Gastrocnemius medialis (tissue), 4 donors: ENCODE data around the gene ZNF70. TPM values are rescaled to one million over a fixed set of nuclear protein-coding genes. Genes with fewer than 3 reads are reported as not detected.

Experiments used
- ATAC-seq, 2 donors: fragments of 150-250 bp; one replicate each; pipeline ENCODE4 v1.9.1; 2016
- DNase-seq, 2 donors: peaks; one replicate each; pipeline ENCODE4 v3.0.0-alpha.2; 2019
- H3K27ac ChIP-seq, 4 donors: fragments of 200-600 bp; sonication (generic); 1 replicate in 1 of 4; 2 replicates in 3 of 4; pipeline ENCODE4 v1.5.1; 2016 to 2018; ENCODE audit warnings: mild to moderate bottlenecking in 2 of 4, moderate library complexity in 1 of 4
- H3K27me3 ChIP-seq, 3 donors: fragments of 200-600 bp; sonication (generic) in 2 of 3; 1 replicate in 1 of 3; 2 replicates in 2 of 3; pipeline versions ENCODE4 v1.5.1 to v1.6.0; 2016 to 2019; ENCODE audit warnings: mild to moderate bottlenecking in 1 of 3, moderate library complexity in 1 of 3
- H3K36me3 ChIP-seq, 2 donors: fragments of 200-600 bp; sonication (generic) in 1 of 2; one replicate each; pipeline ENCODE4 v1.5.1; 2017 to 2018
- H3K4me1 ChIP-seq, 2 donors: fragments of 200-600 bp; sonication (generic) in 1 of 2; one replicate each; pipeline ENCODE4 v1.5.1; 2016 to 2017; ENCODE audit warnings: mild to moderate bottlenecking in 2 of 2
- H3K4me3 ChIP-seq, 4 donors: fragments of 200-600 bp; sonication (generic) in 3 of 4; 1 replicate in 1 of 4; 2 replicates in 3 of 4; pipeline ENCODE4 v1.5.1; 2016 to 2019; ENCODE audit warnings: mild to moderate bottlenecking in 2 of 4
- H3K9me3 ChIP-seq, 3 donors: fragments of 200-600 bp; sonication (generic) in 2 of 3; 1 replicate in 1 of 3; 2 replicates in 2 of 3; pipeline ENCODE4 v1.5.1; 2016 to 2019
- POLR2A ChIP-seq, 2 donors: fragments of 450-650 bp; IDR thresholded peaks; one replicate each; pipeline ENCODE4 v1.6.1; 2017; ENCODE audit warnings: antibody characterized with exemption in 2 of 2, mild to moderate bottlenecking in 2 of 2, moderate library complexity in 2 of 2
- in situ Hi-C, 4 donors: fragments of 200-750 bp; cut with MboI; loops; one replicate each; pipeline versions ENCODE4 v1.15.0 to v1.8.0; 2017; ENCODE audit warnings: low sequenced_read_pairs in 4 of 4
- intact Hi-C: fragments of 100-400 bp; cut with DNase I; formaldehyde crosslinking; loops from one replicate; pipeline ENCODE4 v1.15.1; 2023; ENCODE audit warnings: low total_unique reads
- total RNA-seq, 4 donors: library from RNA; depleted of rRNA; stranded (reverse); fragments of >200 nt; gene quantifications; one replicate each; pipeline versions ENCODE4 v1.1.0 to v1.2.3, GENCODE V29; 2016
- TF ChIP-seq, protein P1 (sequence below), 5 experiments: fragments of 450-650 bp in 3 of 5; fragments of 200-600 bp in 2 of 5; sonication (generic) in 2 of 5; IDR thresholded peaks in 4 of 5; conservative IDR thresholded peaks in 1 of 5; 1 replicate in 4 of 5; 2 replicates in 1 of 5; pipeline ENCODE4 v1.5.1; 2016 to 2019; ENCODE audit warnings: antibody characterized with exemption in 5 of 5, mild to moderate bottlenecking in 3 of 5, moderate library complexity in 3 of 5

Gene ZNF70
- total RNA-seq, 4 donors from 2014 or later, result 3.1 to 6.3 (median 4.2) TPM

DNA sequence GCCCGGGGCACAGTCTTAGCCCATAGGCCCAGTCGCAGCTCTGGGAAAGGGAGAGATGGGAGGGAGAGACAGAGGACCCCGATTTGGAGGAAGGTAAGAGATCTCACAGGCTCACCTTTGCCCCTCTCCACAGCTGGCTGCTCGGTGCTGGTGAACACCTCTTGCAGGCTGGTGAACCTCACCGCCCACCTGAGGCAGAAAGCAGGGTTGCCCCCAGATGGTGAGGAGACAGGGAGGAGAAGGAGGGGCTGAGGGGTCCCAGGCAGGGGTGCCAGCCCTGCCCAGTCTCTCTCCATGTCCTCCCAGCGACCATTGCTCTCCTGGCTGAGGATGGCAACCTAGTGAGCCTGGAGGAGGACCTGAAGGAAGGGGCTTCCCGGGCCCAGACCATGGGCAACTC, 13.0 kb upstream of the ZNF70 start:
- Histone ChIP-seq H3K9me3 (no peaks in the 10 kb centered on the region), H3K27me3 (no peaks in the 10 kb centered on the region), H3K4me3 (no peak overlapping the region), H3K36me3 (no peaks in the 10 kb centered on the region), H3K4me1 (peaks cover 22 to 29% of the 10 kb centered on the region in 2 donors), H3K27ac (peak overlapping the region; percentile 96 to 100 (median 100))
- ATAC-seq, result no peak
- in situ Hi-C loops (no loop called here), intact Hi-C loops (no loop called here)
- no peak for DNase-seq
- no peak for TF ChIP-seq POLR2A (IDR thresholded peaks at IDR 0.05)
- TF ChIP-seq, protein P1, sequence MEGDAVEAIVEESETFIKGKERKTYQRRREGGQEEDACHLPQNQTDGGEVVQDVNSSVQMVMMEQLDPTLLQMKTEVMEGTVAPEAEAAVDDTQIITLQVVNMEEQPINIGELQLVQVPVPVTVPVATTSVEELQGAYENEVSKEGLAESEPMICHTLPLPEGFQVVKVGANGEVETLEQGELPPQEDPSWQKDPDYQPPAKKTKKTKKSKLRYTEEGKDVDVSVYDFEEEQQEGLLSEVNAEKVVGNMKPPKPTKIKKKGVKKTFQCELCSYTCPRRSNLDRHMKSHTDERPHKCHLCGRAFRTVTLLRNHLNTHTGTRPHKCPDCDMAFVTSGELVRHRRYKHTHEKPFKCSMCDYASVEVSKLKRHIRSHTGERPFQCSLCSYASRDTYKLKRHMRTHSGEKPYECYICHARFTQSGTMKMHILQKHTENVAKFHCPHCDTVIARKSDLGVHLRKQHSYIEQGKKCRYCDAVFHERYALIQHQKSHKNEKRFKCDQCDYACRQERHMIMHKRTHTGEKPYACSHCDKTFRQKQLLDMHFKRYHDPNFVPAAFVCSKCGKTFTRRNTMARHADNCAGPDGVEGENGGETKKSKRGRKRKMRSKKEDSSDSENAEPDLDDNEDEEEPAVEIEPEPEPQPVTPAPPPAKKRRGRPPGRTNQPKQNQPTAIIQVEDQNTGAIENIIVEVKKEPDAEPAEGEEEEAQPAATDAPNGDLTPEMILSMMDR (IDR thresholded peaks at IDR 0.05 in 4 of 5, conservative IDR thresholded peaks at IDR 0.05 in 1 of 5), result no peak

DNA sequence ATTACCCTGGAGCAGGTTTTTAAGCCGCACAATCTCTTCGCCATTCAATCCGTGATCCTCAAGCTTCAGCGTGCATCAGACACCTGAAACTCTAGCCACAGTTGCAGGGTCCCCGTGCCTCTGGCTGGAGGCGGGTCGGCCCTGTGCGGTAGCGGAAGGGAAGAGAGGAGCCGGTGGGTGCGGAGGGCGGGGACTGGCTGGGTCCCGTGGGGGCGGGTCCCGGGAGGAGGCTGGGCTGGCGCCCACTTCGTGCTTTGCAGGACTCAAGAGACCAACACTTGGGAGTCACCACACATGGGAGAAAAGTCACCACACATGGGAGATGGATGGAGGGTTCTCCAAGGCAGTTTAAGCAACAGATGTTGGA, 12.7 kb upstream of the ZNF70 start:
- H3K4me1 ChIP-seq, result peaks cover 18 to 28% of the 10 kb centered on the region in 2 donors
- ATAC-seq (no peak), DNase-seq (peak in 1 of 2 donors; percentile 30)
- in situ Hi-C loops, result no loop called here
- peak overlapping the region in 3 of 4 donors; percentile 96 to 100 (median 99) for H3K27ac ChIP-seq
- no peak overlapping the region for H3K4me3 ChIP-seq
- H3K9me3 ChIP-seq, result no peaks in the 10 kb centered on the region
- no peaks in the 10 kb centered on the region for H3K36me3 ChIP-seq
- no peaks in the 10 kb centered on the region for H3K27me3 ChIP-seq
- intact Hi-C loops, result no loop called here
- TF ChIP-seq, protein P1 (IDR thresholded peaks at IDR 0.05 in 4 of 5, conservative IDR thresholded peaks at IDR 0.05 in 1 of 5), result no peak
- no peak for TF ChIP-seq POLR2A (IDR thresholded peaks at IDR 0.05)

DNA sequence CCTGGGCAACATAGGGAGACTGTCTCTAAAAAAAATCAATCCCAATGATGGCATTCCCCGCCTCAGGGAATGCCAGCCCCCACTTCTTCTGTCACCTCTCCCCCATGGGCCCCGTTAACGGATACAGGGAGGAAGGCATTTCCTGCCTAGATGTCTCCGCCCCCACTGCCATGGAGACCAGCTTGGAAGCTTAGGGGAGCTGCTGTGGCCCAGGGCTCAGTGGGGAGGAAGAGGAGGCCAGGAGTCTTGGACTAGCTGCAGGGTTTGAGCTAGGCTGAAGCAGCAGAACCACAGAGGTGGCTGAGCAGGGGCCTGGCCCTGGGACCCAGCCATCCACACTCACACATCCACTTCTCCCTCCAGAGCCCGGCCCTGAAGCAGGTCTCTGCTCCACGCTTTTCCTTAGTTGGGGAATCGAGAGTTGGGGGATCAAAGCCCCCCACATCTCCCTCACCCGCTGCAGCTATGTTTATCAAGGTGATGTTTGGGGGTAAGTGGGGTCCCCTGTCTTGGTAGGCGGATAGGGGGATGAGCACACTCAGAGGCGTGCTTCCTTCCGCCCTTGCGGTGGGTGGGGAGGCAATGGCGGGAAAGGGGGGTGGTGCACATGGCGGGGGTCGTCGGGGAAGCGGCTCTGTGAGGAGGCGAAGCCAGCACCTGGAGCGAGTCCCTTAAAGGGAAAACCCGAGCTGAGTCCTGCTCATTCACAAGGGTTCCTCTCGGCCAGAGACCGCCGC, 12.1 kb upstream of the ZNF70 start, which contains the start of gene C22orf15:
Gene C22orf15 (plus strand): TSS at position 149 of the 737 bp plus-strand sequence. CDS start 317 bp downstream, at position 466.
- ATAC-seq, result no peak
- TF ChIP-seq, protein P1 (IDR thresholded peaks at IDR 0.05 in 4 of 5, conservative IDR thresholded peaks at IDR 0.05 in 1 of 5), result no peak
- TF ChIP-seq POLR2A (IDR thresholded peaks at IDR 0.05), result no peak
- H3K27me3 ChIP-seq, result no peaks in the 10 kb centered on the region
- no peaks in the 10 kb centered on the region for H3K36me3 ChIP-seq
- no peaks in the 10 kb centered on the region for H3K9me3 ChIP-seq
- peaks cover 17 to 28% of the 10 kb centered on the region in 2 donors for H3K4me1 ChIP-seq
- peak within 1 kb of the TSS; percentile 5 to 100 (median 98) for H3K27ac ChIP-seq
- no peak for DNase-seq
- intact Hi-C loops, result no loop called here
- no peak within 1 kb of the TSS for H3K4me3 ChIP-seq
- in situ Hi-C loops, result no loop called here

DNA sequence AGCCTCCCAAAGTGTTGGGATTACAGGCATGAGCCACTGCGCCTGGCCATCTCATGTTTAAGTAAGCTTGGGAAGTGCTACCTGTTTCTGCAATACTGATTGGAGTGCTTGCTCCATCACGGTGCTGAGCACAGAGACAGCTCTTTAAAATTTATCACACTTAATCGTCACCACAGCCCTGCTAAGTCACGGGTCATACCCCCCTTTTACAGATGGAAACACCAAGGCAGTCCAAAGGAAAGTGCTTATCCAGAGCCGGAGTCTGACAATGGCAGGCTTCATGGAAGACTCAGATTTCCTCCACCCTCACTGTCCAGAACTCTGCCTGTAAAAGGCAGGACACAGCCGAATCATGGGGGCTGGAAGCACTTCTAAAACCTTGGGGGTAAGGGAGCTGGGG, 9.1 kb upstream of the ZNF70 start:
- Histone ChIP-seq H3K9me3 (no peaks in the 10 kb centered on the region), H3K27me3 (no peaks in the 10 kb centered on the region), H3K27ac (no peak overlapping the region), H3K36me3 (no peaks in the 10 kb centered on the region), H3K4me1 (peaks cover 8 to 13% of the 10 kb centered on the region in 2 donors), H3K4me3 (no peak overlapping the region)
- DNase-seq (no peak), ATAC-seq (no peak)
- intact Hi-C loops, result no loop called here
- TF ChIP-seq POLR2A (IDR thresholded peaks at IDR 0.05), result no peak
- TF ChIP-seq, protein P1 (IDR thresholded peaks at IDR 0.05 in 4 of 5, conservative IDR thresholded peaks at IDR 0.05 in 1 of 5), result no peak
- in situ Hi-C loops, result no loop called here
